HG03575 (cell line): ENCODE data around the gene PPP1R15B.
"Not testable (repeated sequence)": the region's sequence is repeated elsewhere in the genome, so short reads cannot be mapped to it uniquely, and the experiment has no call there.

ENCODE experiments used
- ATAC-seq: cut with Tn5 transposase; IDR thresholded peaks from one replicate; pipeline ENCODE4 v1.9.1; 2021; ENCODE audit not compliant: unreplicated experiment, insufficient number of reproducible peaks, low FRiP score; ENCODE audit errors: extremely low read depth

The PPP1R15B gene

DNA sequence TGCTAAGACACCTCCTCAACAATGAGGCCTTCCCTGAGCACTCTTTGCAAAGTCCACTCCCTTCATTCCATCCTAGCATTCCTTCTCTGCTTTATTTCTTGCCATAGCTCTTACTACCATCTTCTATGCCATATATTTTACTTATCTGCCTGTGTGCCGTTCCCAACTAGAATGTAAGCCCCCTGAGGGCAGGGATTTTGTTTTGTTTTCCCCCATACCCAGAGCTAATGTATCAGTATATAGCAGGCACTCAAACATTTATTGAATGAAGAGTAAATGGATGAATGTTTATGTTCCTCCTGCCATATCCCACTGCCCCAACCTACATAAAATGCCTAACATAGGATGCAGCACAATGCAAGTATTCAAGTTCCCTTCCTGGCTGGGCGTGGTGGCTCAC is 14.9 kb upstream of the PPP1R15B start:
- no peak for ATAC-seq

DNA sequence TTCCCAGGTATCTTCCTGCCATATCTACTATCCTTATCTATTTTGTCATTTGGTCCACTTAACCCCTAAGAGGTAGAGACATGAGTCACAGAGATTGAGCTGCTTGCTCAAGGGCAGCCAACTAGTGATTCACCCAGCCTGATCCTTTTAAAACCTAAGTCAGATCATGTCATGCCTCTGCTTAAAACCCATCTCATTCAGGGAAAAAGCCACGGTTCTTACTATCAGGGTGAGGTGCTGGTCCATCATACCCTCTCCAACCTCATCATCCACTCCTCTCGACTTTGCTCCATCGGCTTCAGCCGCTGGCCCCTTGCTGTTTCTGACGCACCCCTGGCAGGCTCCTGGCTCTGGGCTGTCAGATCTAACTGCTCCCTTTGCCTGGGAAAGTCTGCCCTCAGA is 14.4 kb upstream of the PPP1R15B start:
- ATAC-seq, result no peak

DNA sequence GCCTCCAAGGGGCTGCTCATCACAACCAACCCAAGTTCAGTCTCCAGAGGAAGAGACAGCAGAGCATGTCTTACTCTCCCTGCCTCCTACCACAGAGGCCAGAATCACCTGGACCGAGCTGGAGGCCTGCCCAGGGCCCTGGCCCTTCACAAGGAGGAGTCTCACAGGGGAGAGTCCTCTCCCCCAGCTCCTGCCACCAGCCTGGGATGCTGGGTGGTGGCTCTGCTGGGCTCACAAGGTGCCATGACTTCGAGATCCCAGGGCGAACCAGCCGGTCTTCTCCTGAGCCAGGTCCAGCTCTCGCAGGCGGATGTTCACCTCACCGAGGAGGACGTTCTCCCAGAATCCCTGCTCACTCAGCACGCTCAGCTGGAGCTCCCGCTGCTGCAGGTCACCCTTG is 13.0 kb upstream of the PPP1R15B start:
- no peak for ATAC-seq

DNA sequence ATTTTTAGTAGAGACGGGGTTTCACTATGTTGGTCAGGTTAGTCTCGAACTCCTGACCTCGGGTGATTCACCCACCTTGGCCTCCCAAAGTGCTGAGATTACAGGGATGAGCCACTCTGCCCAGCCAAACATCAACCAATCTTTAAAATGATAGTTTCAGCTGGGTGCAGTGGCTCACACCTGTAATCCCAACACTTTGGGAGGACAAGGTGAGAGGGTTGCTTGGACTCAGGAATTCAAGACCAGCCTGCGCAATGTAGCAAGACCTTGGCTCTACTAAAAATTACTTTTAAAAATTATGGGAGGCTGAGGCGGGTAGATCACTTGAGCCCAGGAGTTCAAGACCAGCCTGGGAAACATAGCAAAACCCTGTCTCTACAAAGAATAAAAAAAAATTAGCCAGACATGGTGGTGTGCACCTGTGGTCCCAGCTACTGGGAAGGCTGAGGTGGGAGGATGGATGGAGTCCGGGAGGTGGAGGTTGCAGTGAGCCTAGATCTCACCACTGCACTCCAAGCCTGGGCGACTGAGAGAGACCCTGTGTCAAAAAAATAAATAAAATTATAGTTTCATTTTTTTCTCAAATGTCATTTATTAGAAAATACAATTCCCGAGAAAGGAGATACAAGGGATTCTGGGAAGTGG is 10.6 kb upstream of the PPP1R15B start:
- ATAC-seq, result not testable (repeated sequence)

DNA sequence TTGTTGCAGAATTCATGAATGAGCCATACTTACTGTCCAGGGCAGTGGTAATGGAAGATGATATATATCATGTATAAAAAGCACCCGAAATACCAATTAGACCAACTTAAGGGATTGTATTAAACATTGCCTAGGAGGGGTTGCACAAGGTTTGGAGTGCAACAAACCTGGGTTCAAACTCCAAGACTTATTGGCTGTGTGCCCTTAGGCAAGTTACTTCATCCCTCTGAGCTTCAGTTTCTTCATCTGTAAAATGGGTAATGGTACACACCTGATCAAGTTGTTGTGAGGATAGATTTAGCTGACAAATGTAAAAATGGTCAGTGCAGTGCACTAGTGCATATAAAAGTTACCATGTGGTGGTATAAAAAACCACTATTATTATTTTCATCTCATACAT is 9.8 kb upstream of the PPP1R15B start:
- no peak for ATAC-seq

DNA sequence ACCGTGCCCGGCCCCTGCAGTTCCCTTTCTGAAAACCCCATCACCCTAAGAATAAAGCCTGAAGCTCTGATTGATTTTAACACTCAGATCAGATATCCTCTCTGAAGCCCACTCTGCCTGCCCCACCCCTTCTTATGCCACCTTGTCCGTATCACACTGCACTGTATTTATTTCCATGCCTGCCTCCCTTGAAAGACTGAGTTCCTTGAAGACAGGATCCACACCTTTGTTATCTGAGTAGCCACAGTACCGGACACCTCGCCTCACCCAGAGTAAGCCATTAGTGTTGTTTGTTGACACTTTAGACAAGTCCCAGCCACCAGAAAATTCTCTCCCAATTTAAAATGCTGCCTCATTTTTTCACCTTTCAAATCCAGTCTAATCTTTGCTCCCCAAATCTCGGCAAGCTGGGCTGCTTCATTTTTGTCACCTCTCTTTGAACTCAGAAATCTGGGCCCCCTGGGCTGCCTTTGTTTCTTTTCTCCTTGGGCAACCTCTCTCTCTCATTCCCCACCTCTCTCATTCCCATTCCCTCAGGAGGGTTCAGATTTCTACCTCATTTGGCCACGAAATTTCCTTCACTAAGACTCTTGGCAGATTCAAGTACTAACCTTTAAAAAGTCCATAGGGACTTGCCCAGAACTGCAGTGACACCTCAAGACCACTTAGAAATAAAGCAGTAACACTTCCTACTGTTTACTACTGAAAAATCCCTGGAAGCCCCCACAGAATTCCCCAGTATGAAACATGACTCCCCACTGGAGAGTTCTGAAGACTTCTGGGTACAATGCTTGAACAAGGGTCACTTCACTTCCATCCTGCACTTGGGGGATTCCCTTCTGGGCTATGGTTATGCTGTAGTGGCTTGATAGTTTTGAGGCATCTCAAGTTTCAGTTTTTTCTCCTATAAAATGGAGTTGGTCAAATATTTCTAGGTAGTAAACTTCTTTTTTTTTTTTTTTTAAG is 8.7 kb upstream of the PPP1R15B start:
- no peak for ATAC-seq

DNA sequence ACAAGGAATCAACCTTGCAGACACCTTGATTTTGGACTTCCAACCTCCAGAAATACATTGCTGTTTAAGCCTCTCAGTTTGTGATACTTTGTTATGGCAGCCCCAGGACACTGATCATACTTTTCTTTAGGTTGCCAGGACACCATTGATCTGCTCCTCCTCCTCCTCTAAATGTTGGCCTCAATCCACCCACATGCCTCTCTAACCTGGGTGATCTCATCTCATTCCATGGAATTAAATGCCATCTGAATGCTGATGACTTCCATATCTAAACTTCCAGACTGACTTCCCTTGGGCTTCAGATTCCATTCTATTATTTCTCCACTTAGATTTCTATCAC is 7.4 kb upstream of the PPP1R15B start:
- ATAC-seq, result no peak

DNA sequence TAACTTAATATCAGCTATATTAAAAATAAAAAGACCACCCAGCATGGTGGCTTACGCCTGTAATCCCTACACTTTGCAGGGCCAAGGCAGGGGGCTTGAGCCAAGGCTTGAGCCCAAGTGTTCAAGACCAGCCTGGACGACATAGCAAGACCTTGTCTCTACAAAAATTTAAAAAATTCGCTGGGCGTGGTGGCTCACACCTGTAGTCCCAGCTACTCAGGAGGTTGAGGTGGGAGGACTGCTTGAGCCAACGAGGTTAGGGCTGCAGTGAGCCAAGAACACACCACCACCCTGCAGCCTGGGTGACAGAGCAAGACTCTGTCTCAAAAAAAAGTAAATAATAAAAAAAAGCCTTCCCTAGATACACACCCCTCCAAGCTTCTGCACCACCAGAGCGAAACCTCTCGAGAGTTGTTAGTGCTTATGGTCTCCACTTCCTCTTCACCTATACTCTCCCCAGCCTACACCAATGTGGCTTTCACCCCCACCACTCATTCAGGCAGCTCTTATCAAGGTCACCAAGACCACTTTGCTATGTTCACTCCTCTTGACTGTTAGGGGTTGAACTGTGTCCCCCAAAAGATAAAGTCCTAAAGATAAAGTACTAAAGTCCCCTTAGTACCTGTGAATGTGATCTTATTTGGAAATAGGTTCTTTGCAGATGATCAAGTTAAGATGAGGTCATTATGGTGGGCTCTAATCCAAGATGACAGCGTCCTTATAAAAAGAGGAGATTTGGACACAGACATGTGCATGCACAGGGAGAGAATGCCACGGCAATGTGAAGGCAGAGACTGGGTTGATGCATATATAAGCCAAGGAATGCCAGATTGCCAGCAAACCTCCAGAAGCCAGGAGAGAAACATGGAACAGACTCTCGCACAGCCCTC is 6.8 kb upstream of the PPP1R15B start:
- no peak for ATAC-seq

DNA sequence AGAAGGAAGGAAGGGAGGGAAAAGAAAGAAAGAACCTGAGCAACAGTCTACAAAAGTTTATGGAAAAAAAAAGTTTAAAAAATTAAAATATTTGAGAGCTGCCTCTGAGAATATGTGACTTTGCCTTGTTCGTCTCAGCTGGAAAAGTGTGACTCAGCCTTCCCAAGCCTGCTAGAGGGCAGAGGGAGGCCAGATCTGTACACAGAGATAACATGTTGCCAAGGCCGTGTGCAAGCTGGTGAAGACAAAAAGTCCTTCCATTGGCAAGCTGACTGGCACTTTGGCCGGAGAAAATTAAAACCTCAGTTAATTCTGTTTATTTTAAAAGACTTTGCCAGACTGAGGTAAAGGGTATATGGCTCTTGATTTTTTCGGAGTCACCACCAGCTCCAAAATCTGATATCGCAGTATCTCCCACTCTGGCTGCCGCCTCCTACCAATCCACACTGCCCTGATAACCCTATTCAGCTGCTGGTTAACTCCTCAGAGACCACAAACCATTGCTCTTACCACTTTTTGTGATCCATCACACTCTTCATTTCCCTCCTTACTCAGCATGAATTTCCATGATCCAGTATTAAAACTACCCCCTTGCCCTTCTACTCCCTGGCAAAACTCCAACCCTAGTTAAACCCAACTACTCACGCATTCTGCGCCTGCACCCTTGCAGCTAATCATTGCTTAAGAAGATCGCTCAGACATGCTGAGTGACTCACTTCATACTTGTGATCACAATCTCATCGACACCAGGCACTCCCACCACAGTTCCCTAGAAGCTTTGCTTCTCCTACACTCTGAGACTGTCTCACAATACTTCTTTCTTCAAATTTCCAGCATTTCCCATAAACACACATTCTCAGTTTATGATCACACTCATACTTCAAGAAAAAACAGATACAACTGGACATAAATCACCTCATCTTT is 5.7 kb upstream of the PPP1R15B start:
- ATAC-seq, result no peak

DNA sequence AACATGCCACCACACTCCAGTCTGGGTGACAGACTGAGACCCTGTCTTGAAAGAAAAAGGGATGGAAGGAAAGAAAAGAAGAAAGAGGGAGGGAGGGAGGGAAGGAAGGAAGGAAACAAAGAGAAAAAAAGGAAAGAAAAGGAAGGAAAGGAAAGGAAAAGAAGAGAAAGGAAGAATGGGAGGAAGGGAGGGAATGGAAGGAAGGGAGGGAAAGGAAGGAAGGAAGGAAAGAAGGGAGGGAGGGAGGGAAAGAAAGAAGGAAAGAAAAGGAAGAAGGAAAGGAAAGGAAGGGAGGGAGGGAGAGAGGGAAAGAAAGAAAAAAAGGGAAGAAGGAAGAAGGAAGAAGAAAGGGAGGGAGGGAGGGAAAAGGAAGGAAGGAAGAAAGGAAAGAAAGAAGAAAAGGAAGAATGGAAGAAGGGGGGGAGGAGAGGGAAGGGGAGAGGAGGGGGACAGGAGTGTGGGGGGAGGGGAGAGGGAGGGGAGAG is 5.0 kb upstream of the PPP1R15B start:
- no peak for ATAC-seq

DNA sequence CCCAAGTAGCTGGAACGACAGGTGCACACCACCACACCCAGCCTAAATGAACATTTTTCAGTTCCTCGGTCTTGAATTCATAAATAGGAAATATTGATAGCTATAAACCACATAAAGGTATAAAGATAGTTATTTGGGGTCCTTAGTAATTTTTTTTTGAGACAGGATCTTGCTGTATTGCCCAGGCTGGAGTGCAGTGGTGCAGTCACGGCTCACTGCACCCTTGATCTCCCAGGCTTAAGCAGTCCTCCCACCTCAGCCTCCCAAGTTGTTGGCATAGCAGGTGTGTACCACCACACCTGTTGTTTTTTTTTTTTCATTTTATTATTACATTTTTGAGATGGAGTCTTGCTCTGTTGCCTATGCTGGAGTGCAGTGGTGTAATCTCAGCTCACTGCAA is 3.7 kb upstream of the PPP1R15B start:
- ATAC-seq, result no peak

DNA sequence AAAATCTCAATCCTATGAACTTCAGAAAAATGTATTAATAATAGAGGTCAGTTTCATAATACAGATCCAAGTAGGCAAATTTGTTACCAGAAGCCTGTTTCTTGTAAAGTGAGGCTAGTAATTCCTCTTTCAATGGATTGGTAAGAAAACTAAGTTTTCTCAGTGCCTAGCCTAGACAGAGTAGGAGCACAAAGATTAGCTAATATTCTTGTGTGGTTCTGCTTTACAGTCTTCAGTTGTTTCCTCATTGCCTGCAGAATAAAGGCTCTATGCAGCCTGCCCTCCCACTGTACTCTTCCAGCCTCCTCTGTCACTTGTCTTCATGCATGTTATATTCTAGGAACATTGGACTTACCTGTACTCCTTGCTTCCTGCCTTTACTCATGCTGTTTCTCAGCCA is 2.4 kb upstream of the PPP1R15B start:
- ATAC-seq, result no peak

DNA sequence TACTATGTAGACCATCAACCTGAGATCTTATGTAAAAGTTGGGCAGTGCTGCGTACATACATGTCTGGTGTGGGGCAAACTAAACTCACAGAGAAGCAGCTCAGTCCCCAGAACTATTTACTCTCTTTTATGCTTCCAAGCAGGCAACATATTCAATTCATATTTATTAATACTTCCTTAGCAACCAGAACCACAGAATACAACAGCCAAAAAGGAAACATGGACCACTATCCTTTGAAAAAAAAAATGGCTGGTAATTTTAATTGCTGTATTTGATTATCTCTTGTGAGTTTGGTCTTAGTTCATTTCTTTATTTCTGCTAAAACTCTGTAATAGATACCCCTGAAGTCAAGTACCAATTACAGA is 1.5 kb upstream of the PPP1R15B start:
- ATAC-seq, result no peak

DNA sequence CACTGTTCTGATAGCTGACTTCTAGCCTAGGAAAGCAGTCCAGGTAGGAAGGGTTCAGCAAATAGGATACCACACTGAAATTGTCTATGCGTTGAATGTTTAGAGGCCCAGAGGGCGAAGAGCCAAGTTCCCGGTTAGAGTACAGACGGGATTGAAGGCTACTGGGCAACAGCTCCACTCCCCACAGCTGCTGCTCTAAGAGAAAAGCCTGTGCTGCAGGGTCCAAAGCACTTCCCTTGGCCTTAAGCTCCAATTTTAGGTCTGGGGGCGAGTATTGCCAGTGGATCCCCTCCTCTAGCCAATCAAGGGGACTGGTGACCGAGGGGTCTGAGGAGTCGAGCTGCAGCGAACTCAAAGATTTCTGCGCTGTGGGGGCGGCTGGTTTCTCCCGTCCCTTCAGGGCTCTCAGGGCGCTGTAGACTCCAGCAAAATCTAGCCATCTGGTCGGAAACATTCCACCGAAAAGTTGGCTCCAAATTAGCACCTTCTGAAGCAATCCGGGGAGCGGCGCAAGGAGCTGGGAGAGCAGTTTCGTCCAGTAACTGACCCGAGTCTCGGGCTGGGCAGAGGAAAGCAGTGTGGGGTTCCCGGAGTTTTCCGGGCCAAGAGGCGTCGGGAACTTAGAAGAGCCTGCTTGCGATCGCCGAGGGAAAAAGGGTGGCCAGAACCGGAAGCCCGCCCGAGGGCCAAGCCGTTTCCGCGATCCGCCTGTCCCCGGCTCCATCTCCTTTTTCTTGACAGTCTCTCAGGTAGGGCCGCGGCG is 748 bp downstream of the PPP1R15B start:
- no peak for ATAC-seq

DNA sequence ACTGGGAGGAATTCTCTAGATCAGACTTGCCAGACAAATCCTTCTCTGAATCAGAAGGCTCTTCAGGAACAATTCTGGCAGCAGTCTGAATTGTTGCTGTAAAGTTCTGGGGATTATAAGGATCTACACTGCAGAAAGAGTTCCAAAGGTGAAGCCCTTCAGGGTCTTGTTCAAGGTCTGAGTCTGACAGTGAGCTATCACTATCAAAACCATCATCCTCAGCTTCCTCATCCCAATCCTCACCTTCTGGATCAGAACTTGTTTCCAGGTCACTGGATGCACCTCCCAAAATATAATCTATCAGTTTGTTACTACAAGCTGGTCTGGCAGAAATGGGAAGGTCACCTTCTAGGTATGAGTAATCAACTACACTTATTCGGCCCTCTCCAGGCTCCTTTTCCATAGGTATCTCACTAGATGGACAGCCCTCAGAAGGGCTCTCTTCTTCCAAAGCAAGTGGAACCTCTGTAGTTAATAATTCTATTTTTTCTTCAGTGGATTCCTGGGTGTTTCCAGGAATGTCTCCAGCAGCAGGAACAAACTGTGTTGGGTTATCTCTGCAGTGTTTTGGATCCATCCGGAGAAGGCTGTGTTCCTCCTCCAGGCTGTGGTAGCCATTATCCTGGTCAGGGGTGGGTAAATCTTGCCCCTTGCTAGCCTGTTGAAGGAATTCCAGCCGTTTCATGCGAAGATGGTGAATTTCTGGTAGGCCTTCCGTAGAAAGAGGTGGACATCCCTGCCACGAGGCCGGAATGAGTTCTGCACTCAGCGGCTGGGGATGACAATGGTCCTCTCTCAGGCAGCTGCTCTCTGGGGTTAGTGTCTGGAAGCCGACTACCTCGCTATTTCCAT is 1.6 kb downstream of the PPP1R15B start:
- no peak for ATAC-seq

DNA sequence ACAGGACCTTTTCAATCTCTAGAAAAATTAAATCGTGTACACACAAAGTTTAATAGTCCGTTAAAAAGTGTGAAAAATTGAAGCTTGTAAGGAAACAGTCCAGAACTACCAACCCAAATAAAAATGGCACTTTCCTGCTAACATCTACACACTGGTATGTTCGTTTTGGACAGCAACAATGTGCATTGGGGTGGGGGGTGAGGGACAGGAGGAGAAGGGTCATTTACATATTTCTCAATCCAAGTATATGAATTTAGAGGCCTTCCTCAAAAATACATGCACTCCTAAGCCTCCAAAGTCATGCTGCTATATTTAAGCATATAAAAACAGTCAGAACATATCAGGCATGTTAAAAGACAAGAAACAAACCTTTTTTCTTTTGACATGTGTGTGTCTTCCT is 2.5 kb downstream of the PPP1R15B start:
- no peak for ATAC-seq

DNA sequence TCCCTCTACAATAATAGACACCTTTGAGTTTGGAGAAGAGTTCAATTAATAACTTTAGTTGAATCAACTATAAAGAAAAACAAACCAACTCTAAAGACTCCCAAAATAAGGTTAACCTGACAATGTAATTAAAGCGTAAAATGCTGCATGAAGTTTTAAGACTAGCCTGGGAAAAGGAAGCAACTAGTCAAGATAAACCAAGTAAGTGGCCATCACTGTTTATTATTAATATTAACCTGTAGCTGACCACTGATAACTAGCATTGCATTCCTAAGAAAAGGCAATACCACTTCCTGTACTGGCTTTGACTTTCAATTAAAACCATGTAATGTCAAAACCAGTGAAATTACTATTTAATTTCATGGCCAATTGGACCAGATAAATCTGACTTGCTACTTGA is 3.0 kb downstream of the PPP1R15B start:
- ATAC-seq, result no peak
